GM06990 (cell line): ENCODE data around the gene SRM.
"Not testable (repeated sequence)": the region's sequence is repeated elsewhere in the genome, so short reads cannot be mapped to it uniquely, and the experiment has no call there.

Experiments used
- DNase-seq: peaks from one replicate; pipeline ENCODE4 v3.0.0-alpha.2; 2011; ENCODE audit not compliant: insufficient read length; ENCODE audit errors: extremely low read depth
- H3K27me3 ChIP-seq: replicated peaks from 2 replicates; pipeline ENCODE4 v1.6.0; 2011; ENCODE audit warnings: low read length; ENCODE audit not compliant: control insufficient read depth, insufficient read depth
- H3K36me3 ChIP-seq: 2 replicates; pipeline ENCODE4 v1.5.1; 2011; ENCODE audit warnings: low read length; ENCODE audit not compliant: control insufficient read depth, insufficient read depth
- H3K4me3 ChIP-seq: replicated peaks from 2 replicates; pipeline ENCODE4 v1.5.1; 2011; ENCODE audit warnings: low read depth, mild to moderate bottlenecking, control low read depth, low read length
- TF ChIP-seq, protein P1 (sequence below): IDR thresholded peaks from 2 replicates; pipeline ENCODE4 v1.5.1; 2011; ENCODE audit warnings: low read length, control low read depth, mild to moderate bottlenecking, inconsistent platforms; ENCODE audit not compliant: insufficient read depth, poor library complexity, severe bottlenecking

The SRM gene

DNA sequence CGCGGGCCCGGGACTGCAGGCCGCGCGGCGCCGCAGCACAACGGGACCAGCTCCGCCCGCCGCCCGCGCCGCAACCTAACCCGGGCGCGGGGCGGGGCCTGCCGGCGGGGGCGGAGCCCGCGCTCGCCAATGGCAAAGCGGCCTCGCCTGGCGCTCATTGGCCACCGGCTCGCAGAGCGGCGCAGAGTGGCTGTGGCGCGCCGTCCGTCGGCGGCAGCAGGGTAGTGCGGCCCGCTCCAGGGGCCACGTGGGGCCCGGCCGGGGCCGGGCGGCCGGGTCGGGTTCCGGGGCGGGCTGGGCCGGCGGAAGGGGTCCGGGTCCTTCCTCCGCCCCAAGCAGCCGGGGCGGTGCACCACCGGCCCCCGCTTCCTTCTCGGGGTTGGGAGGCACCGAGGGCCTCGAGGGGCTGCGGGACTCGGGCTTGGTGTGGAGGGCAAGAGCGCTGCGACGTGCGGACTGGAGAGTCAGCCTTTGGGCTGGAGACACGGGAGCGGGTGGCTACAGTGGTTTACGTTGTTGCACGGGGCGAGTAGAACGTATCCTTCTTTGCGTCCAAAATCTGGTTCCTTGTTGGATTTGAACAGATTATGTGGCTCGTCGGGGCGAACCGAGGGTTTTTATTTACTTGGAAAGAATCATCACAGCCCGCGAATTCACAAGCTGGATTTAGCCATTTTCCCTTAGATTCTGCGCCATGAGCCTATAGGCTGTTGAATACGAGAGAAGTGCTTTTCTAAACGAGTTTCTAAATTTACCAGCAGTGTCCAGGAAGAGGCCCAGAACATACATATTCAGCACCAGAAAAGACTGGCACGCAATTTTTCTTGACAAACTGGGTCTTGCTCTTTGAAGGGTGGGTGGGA, at the start of gene SRM:
Gene SRM, minus strand, starts transcription at position 51 of the 863 bp plus-strand sequence. CDS start 75 bp downstream, outside the sequence.
- H3K36me3 ChIP-seq = peaks cover 20% of the 10 kb centered on the region
- peak within 1 kb of the TSS; percentile 96 for H3K4me3 ChIP-seq
- peak; percentile 96 for DNase-seq
- TF ChIP-seq, protein P1, sequence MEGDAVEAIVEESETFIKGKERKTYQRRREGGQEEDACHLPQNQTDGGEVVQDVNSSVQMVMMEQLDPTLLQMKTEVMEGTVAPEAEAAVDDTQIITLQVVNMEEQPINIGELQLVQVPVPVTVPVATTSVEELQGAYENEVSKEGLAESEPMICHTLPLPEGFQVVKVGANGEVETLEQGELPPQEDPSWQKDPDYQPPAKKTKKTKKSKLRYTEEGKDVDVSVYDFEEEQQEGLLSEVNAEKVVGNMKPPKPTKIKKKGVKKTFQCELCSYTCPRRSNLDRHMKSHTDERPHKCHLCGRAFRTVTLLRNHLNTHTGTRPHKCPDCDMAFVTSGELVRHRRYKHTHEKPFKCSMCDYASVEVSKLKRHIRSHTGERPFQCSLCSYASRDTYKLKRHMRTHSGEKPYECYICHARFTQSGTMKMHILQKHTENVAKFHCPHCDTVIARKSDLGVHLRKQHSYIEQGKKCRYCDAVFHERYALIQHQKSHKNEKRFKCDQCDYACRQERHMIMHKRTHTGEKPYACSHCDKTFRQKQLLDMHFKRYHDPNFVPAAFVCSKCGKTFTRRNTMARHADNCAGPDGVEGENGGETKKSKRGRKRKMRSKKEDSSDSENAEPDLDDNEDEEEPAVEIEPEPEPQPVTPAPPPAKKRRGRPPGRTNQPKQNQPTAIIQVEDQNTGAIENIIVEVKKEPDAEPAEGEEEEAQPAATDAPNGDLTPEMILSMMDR = no peak
- H3K27me3 ChIP-seq = no peaks in the 10 kb centered on the region

DNA sequence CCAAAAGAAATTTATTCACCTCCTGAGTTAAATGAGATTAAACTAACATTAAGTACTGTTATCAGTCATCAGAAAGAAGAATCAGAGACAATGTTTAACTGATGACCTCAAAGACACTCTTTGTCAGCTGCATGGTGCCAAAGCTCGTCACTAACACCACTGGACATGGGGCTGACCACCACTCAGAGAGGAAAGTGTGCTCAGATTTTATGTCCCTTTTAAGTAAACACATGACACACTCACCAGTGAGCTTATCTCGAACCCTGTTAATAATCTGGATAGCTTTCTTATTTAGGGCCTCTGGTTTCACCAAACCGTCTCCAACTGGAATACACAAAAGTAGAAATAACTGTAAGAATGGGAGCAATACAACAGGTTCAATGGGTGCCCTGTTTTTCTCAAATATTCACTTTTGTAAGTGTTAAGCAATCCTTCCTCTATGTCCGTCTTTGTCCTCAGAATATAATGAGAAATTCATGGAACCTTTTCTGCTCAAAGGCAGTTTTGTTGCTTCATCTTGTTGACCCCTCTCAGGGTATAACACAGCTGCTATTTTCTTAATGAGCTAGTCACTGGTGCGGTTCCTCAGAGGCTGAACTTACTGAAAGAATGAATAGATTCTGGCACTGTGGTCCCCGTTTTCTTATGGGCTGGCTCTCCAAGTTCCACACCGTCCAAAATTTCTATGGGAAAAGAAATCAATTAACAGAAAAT, 49.4 kb upstream of the SRM start:
- H3K27me3 ChIP-seq = no peaks in the 10 kb centered on the region
- TF ChIP-seq, protein P1 = no peak
- H3K36me3 ChIP-seq = peaks cover 25% of the 10 kb centered on the region
- H3K4me3 ChIP-seq = no peak overlapping the region
- no peak for DNase-seq

DNA sequence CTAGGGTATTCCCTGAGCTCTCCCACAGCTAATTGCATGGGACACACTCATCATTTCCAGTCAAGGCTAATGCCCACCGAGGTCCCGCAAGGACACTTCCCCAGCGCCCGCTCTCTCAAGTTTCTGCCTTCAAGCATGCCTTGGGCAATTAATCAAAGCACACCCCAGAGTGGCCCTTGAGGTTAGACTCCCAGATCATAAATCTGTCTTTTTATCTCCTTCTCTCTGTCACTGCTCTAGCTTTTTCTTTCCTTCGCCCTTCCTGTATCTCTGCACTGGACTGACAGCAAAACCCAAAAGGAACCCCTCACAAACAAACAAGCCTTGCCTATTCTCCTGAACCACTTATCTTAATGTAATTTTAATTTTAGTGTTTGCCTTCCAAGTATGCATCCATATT, 47.8 kb upstream of the SRM start:
- H3K4me3 ChIP-seq = no peak overlapping the region
- no peaks in the 10 kb centered on the region for H3K27me3 ChIP-seq
- TF ChIP-seq, protein P1 = no peak
- DNase-seq = no peak
- peaks cover 17% of the 10 kb centered on the region for H3K36me3 ChIP-seq

DNA sequence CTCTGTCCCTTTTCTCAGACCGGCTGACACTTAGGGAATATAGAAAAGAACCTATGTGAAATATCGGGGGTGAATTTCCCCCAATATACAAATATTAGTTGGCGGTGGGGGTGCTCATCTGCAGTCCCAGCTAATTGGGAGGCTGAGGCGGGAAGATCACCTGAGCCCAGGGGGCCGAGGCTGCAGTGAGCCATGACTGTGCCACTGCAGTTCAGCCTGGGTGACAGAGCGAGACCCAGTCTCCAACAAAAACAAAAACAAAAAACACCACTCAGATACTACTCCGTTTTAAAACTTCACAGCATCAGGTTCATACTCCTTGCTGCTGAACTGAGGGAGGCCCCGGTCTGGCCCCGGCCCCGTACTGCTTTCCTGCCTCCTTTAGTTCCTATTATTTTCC, 45.8 kb upstream of the SRM start:
- H3K4me3 ChIP-seq = no peak overlapping the region
- DNase-seq = no peak
- TF ChIP-seq, protein P1 = no peak
- H3K27me3 ChIP-seq = no peaks in the 10 kb centered on the region
- peaks cover 14% of the 10 kb centered on the region for H3K36me3 ChIP-seq

DNA sequence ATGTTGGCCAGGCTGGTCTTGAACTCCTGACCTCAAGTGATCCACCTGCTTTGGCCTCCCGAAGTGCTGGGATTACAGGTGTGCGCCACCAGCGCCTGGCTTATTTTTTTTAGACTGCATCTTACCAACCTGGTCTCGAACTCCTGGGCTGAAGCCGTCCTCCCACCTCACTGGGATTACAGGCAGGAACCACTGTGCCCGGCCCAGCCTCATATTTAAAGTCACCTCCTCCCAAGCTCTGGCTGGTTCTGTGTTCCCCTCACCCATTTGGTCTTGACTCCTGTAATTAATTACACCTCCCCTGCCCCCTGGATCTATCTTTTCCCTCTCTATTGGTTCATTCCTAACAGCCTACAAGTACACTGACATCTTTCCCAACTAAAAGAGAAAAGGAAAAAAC, 41.5 kb upstream of the SRM start:
- peaks cover 7% of the 10 kb centered on the region for H3K36me3 ChIP-seq
- no peak for DNase-seq
- H3K4me3 ChIP-seq = no peak overlapping the region
- H3K27me3 ChIP-seq = no peaks in the 10 kb centered on the region
- TF ChIP-seq, protein P1 = no peak

DNA sequence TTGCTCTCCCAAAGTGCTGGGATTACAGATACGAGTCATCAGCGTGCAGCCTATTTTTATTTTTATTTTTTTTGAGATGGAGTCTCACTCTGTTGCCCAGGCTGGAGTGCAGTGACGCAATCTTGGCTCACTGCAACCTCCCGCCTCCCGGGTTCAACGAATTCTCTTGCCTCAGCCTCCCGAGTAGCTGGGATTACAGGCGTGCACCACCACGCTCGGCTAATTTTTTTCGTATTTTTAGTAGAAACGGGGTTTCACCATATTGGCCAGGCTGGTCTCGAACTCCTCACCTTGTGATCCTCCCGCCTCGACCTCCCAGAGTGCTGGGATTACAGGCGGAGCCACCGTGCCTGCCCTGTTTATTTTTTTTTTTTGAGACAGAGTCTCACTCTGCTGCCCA, 41.0 kb upstream of the SRM start:
- not testable (repeated sequence) for H3K27me3 ChIP-seq, H3K4me3 ChIP-seq, DNase-seq, H3K36me3 ChIP-seq
